Activated T-helper 9 cell treated with anti-CD3 and anti-CD28 coated beads, Interleukin-2, amount 50 U/mL, for 16 hours (primary cell): ENCODE measurements around the gene EXOC5.

Experiments used
- DNase-seq: peaks from one replicate; pipeline ENCODE4 v3.0.0-alpha.2; 2020; ENCODE audit warnings: low read depth

Gene EXOC5, protein sequence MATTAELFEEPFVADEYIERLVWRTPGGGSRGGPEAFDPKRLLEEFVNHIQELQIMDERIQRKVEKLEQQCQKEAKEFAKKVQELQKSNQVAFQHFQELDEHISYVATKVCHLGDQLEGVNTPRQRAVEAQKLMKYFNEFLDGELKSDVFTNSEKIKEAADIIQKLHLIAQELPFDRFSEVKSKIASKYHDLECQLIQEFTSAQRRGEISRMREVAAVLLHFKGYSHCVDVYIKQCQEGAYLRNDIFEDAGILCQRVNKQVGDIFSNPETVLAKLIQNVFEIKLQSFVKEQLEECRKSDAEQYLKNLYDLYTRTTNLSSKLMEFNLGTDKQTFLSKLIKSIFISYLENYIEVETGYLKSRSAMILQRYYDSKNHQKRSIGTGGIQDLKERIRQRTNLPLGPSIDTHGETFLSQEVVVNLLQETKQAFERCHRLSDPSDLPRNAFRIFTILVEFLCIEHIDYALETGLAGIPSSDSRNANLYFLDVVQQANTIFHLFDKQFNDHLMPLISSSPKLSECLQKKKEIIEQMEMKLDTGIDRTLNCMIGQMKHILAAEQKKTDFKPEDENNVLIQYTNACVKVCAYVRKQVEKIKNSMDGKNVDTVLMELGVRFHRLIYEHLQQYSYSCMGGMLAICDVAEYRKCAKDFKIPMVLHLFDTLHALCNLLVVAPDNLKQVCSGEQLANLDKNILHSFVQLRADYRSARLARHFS

DNA sequence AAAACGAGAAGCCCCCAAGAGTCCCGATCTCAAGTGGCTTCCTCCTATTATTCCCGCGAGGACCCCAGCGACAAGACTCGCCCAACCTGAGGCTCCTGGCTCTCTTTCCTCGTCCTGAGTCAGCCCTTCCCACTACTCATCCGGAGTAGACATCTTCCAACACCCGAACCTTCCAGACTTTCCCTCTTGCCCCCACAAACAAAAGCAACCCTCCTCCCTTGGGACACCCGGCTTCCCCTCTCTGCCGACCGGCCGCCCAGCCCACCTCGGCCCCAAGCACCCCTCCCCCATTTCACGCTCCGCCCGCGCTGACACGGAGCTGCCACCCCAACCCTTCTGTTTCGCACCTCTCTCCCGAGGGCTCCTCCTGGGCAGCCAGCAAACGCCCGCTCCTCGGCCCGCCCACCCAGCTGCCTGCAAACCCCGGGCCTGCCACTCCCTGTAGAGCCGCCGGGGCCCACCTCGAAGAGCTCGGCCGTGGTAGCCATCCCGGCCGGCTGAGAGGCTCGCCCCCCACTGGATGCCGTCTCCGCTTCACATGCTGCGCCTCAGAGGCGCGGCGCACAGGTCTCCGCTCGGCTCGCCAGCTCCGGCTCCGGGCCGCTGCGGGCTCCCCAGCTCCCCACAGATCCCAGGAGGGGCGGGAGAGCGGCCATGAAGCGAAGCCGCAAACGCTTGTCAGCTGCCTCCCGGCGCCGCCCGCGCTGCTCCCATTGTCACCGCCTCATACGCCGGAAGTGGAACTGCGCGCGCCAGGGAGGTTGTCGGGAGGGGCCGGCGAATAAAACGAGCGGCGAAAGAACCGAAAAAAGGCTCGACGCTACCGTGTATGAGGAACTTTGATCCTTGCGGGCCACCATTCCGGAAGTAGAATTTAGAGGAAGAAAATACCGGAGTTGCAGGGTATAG lies at the start of gene EXOC5, which contains the start of gene AP5M1:
Gene EXOC5, minus strand, starts transcription at position 745 of the 909 bp plus-strand sequence. Its CDS starts 257 bp downstream, at position 488.
Gene AP5M1, plus strand, starts transcription at position 811 of the 909 bp plus-strand sequence. CDS start 344 bp downstream, outside the sequence.
- peak; percentile 85 for DNase-seq

DNA sequence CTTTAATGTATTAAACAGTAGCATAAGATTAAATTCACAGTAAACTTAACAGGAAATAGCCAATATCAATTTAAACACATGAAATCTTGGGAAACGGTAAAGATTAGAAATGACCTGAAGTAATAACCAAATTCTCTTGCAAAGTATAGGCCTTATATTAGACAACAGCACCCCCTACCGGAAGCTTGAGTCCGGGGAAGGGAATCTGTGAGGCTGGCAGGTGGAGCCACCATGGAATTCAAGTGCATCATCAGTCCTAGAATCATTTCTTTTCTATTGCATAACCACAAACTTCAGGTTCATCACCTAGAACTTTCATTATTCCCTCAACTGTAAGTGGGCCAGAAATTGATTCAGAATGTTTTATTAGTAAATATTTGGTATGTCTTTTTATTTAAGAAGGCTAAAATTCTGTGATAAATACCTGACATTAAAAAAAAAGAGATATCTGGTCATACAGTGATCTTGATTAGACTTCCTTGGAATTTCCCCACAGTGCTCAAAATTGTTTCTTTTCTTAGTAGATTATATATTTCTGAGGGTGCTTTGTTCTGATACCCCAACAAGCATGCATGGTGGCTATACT lies 48.6 kb upstream of the EXOC5 start:
- DNase-seq = peak; percentile 37

DNA sequence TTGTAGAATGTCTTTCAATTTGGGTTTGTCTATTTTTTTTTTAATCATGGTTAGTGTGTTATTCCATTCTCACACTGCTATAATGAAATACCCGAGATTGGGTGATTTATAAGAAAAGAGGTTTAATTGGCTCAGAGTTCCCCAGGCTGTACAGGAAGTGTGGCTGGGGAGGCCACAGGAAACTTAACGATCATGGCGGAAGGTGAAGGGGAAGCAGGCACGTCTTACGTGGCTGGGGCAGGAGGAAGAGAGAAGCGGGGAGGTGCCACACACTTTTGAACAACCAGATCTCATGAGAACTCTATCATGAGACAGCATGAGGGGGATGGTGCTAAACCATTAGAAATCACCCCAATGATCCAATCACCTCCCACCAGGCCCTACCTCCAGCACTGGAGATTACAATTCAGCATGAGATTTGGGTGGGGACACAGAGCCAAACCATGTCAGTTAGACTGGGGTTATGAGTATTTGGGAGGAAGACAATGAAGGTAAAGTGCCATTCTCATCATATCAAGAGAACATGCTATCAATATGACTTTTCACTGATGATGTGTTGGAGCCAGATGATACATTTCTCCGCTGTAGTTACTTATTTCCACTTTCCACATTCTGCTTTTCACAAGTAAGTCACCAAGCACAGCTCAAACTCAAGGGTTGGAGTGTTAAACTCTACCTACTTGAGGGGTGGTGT lies 45.8 kb upstream of the EXOC5 start:
- no peak for DNase-seq

DNA sequence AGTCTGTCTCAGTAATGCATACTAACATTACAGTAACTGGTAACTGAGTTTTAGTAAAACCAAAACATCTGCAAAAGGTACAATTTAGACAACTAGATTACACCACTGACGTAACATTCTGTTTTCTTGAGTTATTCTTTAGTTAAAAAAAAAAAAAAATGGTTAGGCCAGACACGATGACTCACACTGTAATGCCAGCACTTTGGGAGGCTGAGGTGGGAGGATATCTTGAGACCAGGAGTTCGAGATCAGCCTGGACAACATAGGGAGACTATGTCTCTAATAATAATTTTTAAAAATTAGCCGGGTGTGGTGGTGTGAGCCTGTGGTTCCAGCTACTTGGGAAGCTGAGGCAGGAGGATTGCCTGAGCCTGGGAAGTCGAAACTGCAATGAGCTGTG lies 34.2 kb upstream of the EXOC5 start:
- no peak for DNase-seq

DNA sequence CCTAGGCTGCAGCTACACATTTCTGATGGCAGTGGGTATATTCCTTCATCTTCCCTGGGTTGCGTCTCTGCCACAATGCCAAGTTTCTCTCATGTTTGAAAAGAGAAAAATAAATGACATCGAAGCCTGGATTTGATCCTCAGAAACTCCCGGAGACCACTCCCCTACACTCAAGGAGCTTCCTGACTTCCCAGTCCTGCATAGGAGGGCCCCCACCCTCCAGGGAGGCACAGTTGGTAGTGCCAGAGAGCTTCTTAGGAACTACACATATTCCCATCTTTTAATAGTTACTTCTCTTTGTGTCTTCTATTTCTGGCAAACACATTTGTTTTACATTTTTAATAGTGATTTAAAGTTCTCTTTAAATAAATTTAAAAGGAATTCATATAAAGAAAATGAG lies 30.8 kb upstream of the EXOC5 start:
- no peak for DNase-seq

DNA sequence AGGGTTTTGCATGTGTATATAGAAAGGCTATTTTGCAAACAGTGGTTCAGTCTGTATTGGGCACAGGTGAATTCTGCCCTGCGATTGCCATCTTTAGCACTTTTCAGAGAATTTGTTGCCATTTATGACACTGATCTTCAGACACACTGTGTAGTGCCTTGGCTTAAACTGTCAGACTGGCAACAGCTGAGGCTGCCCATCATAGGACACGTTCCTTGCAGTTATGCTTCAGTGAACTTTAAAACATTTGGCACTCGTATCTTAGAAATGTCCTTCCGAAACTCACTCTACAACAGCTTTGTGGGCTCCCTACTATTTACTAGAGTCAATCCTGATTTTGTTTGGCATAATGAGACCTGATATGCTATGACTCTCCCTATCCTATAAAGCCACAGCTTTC lies 29.1 kb upstream of the EXOC5 start:
- DNase-seq = no peak

DNA sequence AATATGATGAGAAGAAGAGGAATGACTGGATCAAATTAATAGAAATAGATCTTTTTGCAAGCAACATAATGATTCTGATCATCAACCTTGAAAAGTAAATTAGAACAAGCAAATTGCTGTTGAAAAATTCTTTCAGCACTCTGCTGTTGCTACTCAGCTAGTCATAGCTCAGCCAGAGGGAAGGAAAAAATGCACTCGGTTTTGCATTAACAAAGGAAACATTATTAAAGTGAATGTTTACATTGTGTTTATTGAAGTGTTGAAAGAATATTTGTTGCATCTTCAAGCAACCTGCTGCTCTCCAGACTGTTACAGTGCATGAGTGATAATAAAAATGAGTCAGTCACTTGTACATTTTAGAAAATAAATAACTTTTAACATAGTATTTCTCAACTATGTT lies 26.5 kb upstream of the EXOC5 start:
- DNase-seq = no peak

DNA sequence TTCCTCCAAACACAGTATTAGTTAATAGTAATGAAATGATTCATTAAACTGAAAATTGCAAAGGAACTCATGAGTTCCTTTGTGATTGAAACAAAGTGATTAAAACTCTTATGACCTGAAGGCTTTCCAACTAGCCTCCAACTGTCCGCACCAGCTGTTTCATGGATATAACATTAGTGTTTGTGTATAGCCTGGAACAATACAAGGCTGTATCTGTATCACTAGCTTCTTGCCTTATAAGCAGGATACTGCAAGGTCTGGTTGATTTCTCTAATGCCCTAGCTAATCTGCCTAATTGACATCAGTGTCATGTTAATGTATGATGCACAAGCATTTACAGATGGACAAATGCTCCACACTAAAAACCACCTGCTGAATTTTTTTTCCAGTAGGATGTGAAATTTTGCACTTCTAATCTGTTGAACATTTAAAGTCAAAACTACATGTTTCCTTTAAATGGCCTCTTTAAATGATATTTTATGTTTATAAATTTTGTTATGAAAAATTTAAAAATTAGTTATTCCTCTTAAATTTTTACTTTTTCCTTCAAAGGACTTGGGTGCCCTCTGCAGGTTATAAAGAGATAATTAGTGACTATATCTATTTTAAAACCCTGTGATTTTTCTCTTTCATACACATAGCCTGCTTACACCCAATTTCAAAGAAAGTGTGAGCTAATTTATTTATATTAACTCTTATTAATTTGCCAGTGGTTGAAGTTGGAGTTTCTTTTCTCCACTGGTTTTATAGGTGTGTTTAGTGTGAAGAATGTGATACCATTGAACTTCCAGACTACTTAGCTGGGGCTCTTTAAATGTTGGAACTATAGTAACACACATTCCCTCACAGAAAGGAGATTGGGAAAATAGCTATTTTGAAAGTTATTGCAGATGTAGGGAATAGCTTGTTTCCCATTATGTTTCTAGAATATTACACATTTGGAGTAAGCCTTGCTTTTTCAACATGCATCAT lies 25.4 kb upstream of the EXOC5 start:
- DNase-seq = no peak

DNA sequence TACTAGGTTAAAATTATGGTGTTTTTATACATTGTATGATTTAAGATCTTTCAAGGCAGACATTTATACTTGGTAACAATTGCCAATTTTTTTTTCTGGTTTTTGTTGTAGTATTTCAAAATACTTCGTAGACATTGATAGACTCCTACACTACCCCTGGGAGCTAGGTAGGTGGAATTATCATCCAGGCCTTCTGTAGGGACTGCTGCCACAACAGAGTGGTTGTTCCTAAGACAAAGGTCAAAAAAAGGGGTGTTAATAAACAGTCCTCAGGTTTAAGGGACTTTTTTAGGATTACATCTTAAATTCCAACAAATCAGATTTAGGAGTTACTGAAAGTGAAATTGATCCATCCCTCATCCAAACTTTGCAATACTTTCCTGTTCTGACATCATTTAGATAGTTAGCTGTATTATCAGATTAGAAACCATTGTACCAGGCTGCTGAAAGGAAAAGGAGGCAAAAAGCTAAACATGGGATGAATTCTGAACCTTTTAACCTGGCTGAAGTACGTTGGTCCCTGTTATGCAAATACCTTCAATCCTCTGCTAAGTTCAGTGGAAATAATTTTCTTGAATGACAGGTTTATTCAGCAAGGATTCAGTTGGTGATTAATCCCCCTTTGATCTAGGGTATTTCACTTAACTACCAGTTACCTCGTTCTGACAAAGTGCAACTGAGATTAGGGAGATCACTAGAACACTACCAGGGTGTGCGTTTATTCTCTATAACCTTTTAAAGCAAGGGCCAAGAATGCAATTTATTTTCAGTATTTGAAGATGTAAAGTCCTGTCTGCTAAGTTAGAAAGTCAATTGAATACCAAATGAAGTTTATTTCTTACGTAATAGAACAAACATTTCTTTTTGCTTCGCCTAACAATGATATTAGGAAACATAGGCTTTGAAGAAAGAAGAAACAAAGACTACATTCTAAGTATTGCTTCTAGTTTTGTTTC lies 23.3 kb upstream of the EXOC5 start:
- no peak for DNase-seq

DNA sequence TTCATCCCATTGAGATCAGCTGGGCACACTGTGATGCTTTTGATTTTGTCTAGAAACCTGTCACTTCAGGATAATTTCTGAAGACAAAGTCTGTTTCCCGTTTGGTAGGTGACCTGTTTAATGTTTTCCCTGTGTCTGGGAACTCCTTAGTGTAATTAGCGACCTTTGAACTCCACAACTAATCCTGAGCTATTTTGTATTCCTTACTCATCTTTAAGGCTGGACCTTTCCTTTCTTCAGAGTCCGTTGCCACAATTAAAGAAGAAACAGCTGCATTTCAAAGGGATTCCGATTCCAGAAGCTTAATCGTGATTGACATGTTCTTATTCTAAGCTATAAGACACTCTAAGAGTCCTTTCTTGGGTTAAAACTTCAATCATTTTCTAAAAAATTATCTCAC lies 22.0 kb upstream of the EXOC5 start:
- no peak for DNase-seq

DNA sequence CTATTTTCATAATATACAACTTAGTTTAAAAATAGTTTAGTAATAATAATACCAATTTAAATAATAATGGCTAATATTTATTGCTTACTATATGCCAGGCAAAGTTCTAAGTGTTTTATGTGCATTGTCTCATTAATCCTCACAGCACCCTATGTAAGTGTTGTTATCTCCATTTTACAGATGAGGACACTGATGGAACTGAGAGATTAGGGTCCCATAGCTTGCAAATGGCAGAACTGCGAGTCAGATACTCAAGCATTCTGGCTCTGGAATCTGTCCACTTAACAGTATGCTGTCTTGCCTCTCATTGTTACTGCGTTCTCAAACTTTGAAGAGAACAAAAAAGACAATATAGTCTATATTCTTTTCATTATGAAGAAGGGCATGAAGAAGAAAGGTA lies 19.0 kb upstream of the EXOC5 start:
- no peak for DNase-seq

DNA sequence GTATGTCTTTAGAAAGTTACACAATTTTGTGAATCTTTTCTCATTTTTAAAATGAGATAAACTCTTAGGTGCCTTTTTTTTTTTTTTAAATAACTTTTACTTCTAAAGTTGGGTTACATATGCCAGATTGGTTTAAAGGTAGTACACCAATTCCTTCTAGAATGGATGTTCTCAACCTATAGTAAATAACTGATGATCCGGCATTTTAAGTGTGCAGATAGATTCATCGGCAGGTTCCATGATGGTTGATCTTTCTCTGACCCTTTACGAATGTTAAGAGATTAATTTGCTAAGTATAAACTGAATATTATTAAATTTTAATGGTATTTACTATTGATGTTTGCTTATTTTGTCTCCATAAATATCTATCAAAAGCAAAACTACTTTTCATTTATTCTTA lies 8.4 kb upstream of the EXOC5 start:
- no peak for DNase-seq

DNA sequence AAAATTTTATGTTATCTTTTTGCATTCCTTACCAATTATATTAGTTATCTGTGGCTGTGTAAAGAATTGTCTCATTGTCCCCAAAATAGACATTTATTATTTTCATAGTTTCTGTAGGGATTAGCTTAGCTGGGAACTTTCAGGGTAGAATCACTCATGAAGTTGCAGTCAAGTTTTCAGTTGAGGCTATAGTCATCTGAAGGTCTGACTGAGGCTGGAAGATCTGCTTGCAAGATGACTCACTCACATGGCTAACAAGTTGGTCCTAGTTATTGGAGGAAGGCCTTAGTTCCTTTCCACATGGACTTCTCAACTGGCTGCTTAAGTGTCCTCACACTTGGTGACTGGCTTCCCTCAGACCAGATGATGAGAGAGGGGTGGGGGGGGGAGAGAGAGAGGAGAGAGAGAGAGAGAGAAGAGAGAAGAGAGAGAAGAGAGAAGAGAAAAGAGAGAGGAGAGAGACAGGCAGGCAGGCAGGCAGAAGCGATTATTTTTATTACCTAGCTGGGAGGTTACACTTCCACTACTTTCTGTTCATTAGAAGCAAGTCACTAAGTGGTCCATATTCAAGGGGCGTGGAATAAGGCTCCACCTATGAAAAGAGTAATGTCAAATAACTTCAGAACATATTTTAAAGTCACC lies 6.4 kb upstream of the EXOC5 start:
- DNase-seq = no peak

DNA sequence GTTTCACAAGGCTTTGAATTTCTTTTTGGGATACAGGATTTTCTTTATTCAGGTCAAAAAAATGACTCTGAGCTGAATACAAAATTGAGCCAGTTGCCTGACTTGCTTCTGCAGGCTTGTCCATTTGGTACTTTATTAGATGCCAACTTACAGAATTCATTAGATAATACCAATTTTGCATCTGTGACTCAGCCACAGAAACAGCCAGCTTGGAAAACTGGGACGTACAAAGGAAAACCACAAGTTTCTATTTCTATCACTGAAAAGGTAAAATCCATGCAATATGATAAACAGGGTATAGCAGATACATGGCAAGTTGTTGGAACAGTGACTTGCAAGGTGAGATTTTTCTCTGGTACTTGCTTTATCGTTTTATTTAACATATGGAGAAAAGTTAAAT lies 5.8 kb upstream of the EXOC5 start:
- no peak for DNase-seq

DNA sequence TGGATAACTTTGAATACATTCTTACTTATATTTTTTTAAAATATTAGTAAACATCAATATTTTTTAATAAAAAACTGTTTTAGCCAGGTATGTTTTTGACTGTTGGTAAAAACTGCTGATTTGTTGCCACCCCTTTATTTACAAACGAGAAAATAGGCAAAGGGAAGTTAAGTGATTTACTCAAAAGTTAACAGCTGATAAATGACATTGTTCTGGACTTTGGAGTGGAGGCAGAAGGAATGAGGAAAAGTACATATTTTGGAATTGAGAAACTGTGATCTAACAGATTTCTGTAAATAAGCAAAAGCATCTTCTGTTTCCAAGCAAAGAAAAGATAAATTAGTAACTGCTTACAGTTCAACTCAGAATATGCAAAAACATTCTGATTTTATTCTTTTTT lies 4.5 kb upstream of the EXOC5 start:
- DNase-seq = no peak

DNA sequence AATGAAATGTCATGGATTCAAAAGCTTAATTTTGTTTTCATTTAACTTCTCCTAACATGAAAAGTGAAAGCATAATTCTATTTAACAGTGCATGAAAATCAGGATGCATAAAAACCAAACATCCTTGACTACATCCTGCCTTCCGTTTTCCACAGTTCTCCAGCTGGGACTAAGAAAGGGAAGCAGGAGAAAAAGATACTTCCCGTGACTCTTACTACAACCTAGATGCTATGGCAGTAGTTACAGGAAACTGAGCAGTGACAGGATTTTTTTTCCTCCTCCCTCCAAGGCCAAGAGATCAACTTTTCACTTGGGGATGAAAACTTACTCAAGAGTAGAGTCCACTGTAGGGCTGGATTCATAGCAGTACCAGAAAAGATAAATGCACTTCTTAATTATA lies 2.6 kb downstream of the EXOC5 start:
- no peak for DNase-seq

DNA sequence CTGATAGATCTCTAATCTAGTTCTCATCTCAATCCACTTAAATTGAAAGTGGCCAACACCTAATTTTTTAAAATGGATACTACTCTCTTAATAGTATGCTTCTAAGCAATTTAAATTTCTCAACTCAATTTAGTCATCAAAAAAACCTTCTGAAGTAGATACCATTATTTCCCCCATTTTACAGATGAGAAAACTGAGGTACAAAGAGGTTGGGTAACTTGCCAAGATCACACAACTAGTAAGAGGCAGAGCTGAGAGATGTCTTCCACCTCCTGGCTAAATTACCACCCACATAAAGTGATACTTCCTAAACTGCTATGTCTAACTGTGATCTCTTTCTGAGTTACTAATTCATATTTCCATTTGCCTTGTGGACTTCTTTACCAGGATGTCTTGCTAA lies 6.6 kb downstream of the EXOC5 start:
- DNase-seq = no peak

DNA sequence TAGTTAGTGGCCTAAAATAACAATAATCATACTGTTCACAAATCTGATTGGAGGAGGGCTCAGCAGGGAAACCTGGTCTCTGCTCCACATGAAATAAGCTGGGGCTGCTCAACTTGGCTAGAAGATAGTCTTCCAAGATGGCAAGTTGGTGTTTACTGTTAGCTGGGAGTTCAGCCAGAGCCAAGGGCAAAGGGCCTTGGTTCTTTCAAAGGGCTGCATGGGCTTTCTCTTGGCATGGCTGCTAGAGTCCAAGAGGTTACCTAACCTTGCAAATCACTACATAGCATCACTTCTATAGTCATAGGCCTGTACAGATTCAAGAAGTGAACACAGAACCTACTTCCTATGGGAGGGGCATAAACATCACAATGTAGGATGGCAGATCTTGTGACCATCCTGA lies 7.1 kb downstream of the EXOC5 start:
- DNase-seq = no peak

DNA sequence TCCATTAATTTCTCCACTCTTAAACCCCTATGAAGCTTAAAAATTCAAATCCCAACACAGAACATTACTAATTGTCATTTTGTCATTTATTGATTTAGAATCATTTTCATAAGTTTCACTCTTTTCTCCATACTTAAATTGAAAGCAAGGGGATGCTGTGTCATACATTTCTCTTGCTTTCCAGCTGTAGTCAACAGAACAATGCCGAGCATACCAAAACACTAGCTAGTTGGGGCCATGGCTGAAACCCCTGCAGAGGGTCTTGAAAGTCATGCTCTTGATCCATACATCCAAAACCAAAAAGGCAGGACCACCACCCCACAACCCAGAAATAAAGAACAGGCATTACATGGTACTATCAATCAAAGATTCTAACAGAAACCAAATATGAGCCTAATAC lies 9.0 kb downstream of the EXOC5 start:
- DNase-seq = no peak
